Suprapubic skin (tissue), 3 donors: ENCODE results near the gene CLDND1.

ENCODE experiments used
- CTCF ChIP-seq, 2 donors: fragments of 200-600 bp in 1 of 2; fragments of 450-650 bp in 1 of 2; sonication (generic) in 1 of 2; IDR thresholded peaks; one replicate each; pipeline ENCODE4 v1.5.1; 2016 to 2019; ENCODE audit warnings: antibody characterized with exemption in 2 of 2, mild to moderate bottlenecking in 1 of 2, moderate library complexity in 1 of 2
- POLR2A ChIP-seq, 2 donors: fragments of 450-650 bp; IDR thresholded peaks; one replicate each; pipeline ENCODE4 v1.6.1; 2017; ENCODE audit warnings: antibody characterized with exemption in 2 of 2, mild to moderate bottlenecking in 2 of 2, moderate library complexity in 2 of 2

DNA sequence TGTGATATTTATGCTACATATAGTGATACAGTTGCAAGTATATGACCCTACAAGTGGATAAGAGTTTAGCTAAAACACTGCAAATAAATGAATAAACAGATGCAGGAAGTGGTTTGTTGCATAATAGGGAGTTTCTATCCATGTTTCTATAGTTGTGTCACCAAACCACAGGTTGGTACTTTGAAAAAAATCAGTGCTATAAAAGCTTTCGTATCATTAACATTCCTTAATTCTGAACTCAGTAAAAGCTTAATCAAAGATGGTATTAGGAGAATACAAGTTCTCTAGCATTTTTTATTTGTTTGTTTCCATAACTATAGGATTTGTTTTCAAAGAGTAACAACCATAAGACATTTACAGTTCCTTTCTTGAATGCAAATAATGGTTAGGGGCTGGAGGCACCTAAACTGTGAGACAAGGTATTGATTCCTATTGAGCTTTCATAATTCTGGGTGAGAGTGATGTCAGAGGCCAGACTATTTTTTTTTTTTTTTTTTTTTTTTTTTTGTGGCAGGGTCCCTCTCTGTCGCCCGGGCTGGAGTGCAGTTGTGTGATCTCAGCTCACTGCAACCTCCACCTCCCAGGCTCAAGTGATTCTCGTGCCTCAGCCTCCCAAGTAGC lies 41.1 kb upstream of the CLDND1 start:
- TF ChIP-seq CTCF (IDR thresholded peaks at IDR 0.05) (no peak), POLR2A (IDR thresholded peaks at IDR 0.05) (no peak)
